K562 (cell line): ENCODE data around the gene IGIP. TPM values are rescaled to one million over a fixed set of nuclear protein-coding genes. Genes with fewer than 3 reads are reported as not detected.

Experiments used
- ATF6 ChIP-seq: sonication (generic); formaldehyde crosslinking; IDR thresholded peaks from 2 replicates; pipeline ENCODE4 v1.4.0; 2020; ENCODE audit warnings: mild to moderate bottlenecking, missing genetic modification reagents
- CBX3 ChIP-seq, 2 experiments: IDR thresholded peaks; 1 replicate in 1 of 2; 2 replicates in 1 of 2; pipeline ENCODE4 v1.6.1; 2012; ENCODE audit warnings: inconsistent platforms in 2 of 2, low read length in 2 of 2, borderline replicate concordance in 1 of 2, control low read depth in 1 of 2
- CBX8 ChIP-seq: fragments of 200-600 bp; sonication (generic); IDR thresholded peaks from 2 replicates; pipeline ENCODE4 v1.6.1; 2012; ENCODE audit warnings: borderline replicate concordance, mixed run types, low read depth, mild to moderate bottlenecking, moderate library complexity, mixed read lengths, low read length, control low read depth, inconsistent platforms; ENCODE audit not compliant: poor library complexity, severe bottlenecking; ENCODE audit errors: extremely low read depth
- ELF2 ChIP-seq: fragments of 250-450 bp; sonication (Bioruptor Pico); IDR thresholded peaks from 2 replicates; pipeline ENCODE4 v1.5.0; 2021; ENCODE audit warnings: mild to moderate bottlenecking
- FOS ChIP-seq: IDR thresholded peaks from 3 replicates; pipeline ENCODE4 v1.6.1; 2011; ENCODE audit not compliant: insufficient read length; ENCODE audit errors: extremely low read depth
- ILK ChIP-seq: fragments of 450-650 bp; IDR thresholded peaks from 2 replicates; pipeline ENCODE4 v1.6.1; 2016; ENCODE audit warnings: missing genetic modification characterization, low read depth, mild to moderate bottlenecking, missing compliant biosample characterization, moderate library complexity, borderline replicate concordance
- NFIC ChIP-seq: fragments of 450-650 bp; IDR thresholded peaks from 2 replicates; pipeline ENCODE4 v1.6.1; 2017; ENCODE audit warnings: mild to moderate bottlenecking, inconsistent platforms
- NFYB ChIP-seq: IDR thresholded peaks from 2 replicates; pipeline ENCODE4 v1.6.1; 2011; ENCODE audit warnings: mild to moderate bottlenecking, moderate library complexity; ENCODE audit not compliant: insufficient read length; ENCODE audit errors: extremely low read depth
- RBBP5 ChIP-seq: fragments of 200-600 bp; sonication (generic); IDR thresholded peaks from 2 replicates; pipeline ENCODE4 v1.6.1; 2012; ENCODE audit warnings: borderline replicate concordance, mild to moderate bottlenecking, low read length, control low read depth, inconsistent platforms; ENCODE audit not compliant: insufficient read depth, poor library complexity, severe bottlenecking
- RFX7 ChIP-seq: fragments of 250-450 bp; sonication (Bioruptor Pico); IDR thresholded peaks from 2 replicates; pipeline ENCODE4 v1.5.1; 2021; ENCODE audit warnings: mild to moderate bottlenecking
- SMARCC2 ChIP-seq: fragments of 450-650 bp; IDR thresholded peaks from 2 replicates; pipeline ENCODE4 v1.6.1; 2017; ENCODE audit warnings: antibody characterized with exemption, moderate library complexity, mild to moderate bottlenecking, low read depth
- SRSF7 ChIP-seq: fragments of 200-400 bp; formaldehyde crosslinking; optimal IDR thresholded peaks from 2 replicates; pipeline ENCODE3; 2017; ENCODE audit warnings: mild to moderate bottlenecking, low read depth, low read length
- STAT6 ChIP-seq: sonication (generic); formaldehyde crosslinking; IDR thresholded peaks from 2 replicates; pipeline ENCODE4 v1.8.1; 2023; ENCODE audit warnings: mild to moderate bottlenecking, missing genetic modification reagents
- TFAM ChIP-seq: fragments of 250-450 bp; sonication (Bioruptor Pico); conservative IDR thresholded peaks from 2 replicates; pipeline ENCODE4 v1.5.0; 2021; ENCODE audit warnings: mild to moderate bottlenecking, moderate library complexity
- TFE3 ChIP-seq: fragments of 450-650 bp; formaldehyde crosslinking; IDR thresholded peaks from 2 replicates; pipeline ENCODE4 v1.4.0; 2020; ENCODE audit warnings: mild to moderate bottlenecking, mixed read lengths
- U2AF2 ChIP-seq: fragments of 200-400 bp; formaldehyde crosslinking; optimal IDR thresholded peaks from 2 replicates; pipeline ENCODE3; 2017; ENCODE audit warnings: low read depth, mild to moderate bottlenecking, low read length
- USF2 ChIP-seq: sonication (generic); formaldehyde crosslinking; IDR thresholded peaks from 2 replicates; pipeline ENCODE4 v1.5.0; 2020; ENCODE audit warnings: missing genetic modification reagents
- ZNF3 ChIP-seq: fragments of 250-450 bp; sonication (Bioruptor Pico); IDR thresholded peaks from 2 replicates; pipeline ENCODE4 v1.5.0; 2021; ENCODE audit warnings: mild to moderate bottlenecking, moderate library complexity
- ZNF324 ChIP-seq: fragments of 250-450 bp; sonication (Bioruptor Pico); IDR thresholded peaks from 2 replicates; pipeline ENCODE4 v1.4.0; 2020; ENCODE audit warnings: mild to moderate bottlenecking
- ZNF699 ChIP-seq: fragments of 250-450 bp; sonication (Bioruptor Pico); IDR thresholded peaks from 2 replicates; pipeline ENCODE4 v1.8.0; 2021; ENCODE audit warnings: mild to moderate bottlenecking, moderate library complexity; ENCODE audit not compliant: insufficient replicate concordance
- polyA plus RNA-seq, 8 experiments: library from polyadenylated mRNA; depleted of rRNA in 4 of 8; stranded (reverse) in 5 of 8; unstranded in 3 of 8; fragments of >200 nt; fragmentation: Nextera tagmentation in 2 of 8; fragmentation: Illumina TruSeq in 1 of 8; extraction: Ambion mirVana in 2 of 8; extraction: Trizol in 1 of 8; gene quantifications; 2 replicates each; pipeline versions ENCODE4 v1.2.1 to v1.2.3, GENCODE V29; 2011 to 2014; ENCODE audit warnings: inconsistent platforms in 1 of 8, missing spikeins in 1 of 8
- total RNA-seq, 7 experiments: library from RNA; depleted of rRNA in 6 of 7; stranded (reverse); fragments of >200 nt in 6 of 7; fragmentation: Illumina TruSeq in 2 of 7; extraction: Trizol in 2 of 7; gene quantifications; 2 replicates each; pipeline versions ENCODE4 v1.2.1 to v1.2.3, GENCODE V29; 2011 to 2021; ENCODE audit warnings: low replicate concordance in 1 of 7

IGIP gene
- total and polyA plus RNA-seq, 9 of the 15 experiments (the other 6 are each of a cell fraction or from before 2014, with no cell fraction given): 0.52 to 1.6 (median 1.2) TPM

GRCh38 chr5:140090251-140090650 is 35.5 kb upstream of the IGIP start (continued):
- no peak for TF ChIP-seq STAT6 (CRISPR knock-in tag)
- no peak for TF ChIP-seq CBX8
- TF ChIP-seq ELF2 (CRISPR knock-in tag): no peak
- TF ChIP-seq RBBP5: no peak
- no peak for TF ChIP-seq USF2
- no peak for TF ChIP-seq SRSF7
- no peak for TF ChIP-seq U2AF2
- TF ChIP-seq CBX3 (IDR thresholded peaks at IDR 0.05; ENCODE audit: borderline replicate concordance in 1 of 2, low read length in 2 of 2): 0 out of 3 replicates have a peak, but pooled peaks of 1 of the 2 experiments have one; percentile 34
- TF ChIP-seq ZNF3: no peak
- no peak for TF ChIP-seq ATF6 (CRISPR knock-in tag)
- TF ChIP-seq RFX7 (CRISPR knock-in tag): no peak
- no peak for TF ChIP-seq ZNF699 (CRISPR knock-in tag)
- TF ChIP-seq NFIC: peak; percentile 63
- no peak for TF ChIP-seq ILK (tag)
- TF ChIP-seq FOS: no peak
- no peak for TF ChIP-seq SMARCC2
- TF ChIP-seq TFE3: no peak
- TF ChIP-seq ZNF324: peak; percentile 98
- TF ChIP-seq NFYB: no peak
- no peak for TF ChIP-seq TFAM (CRISPR knock-in tag)
